Activated CD4-positive, alpha-beta T cell treated with anti-CD3 and anti-CD28 coated beads for 4 hours (primary cell): ENCODE results near the gene AR.

Experiments
- DNase-seq, 2 donors: peaks; one replicate each; pipeline ENCODE4 v3.0.0-alpha.2; 2020

Gene AR

DNA sequence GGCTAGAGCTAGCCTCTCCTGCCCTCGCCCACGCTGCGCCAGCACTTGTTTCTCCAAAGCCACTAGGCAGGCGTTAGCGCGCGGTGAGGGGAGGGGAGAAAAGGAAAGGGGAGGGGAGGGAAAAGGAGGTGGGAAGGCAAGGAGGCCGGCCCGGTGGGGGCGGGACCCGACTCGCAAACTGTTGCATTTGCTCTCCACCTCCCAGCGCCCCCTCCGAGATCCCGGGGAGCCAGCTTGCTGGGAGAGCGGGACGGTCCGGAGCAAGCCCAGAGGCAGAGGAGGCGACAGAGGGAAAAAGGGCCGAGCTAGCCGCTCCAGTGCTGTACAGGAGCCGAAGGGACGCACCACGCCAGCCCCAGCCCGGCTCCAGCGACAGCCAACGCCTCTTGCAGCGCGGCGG, at the start of gene AR:
TSS of gene AR (plus strand) at position 204 of the 400 bp plus-strand sequence. CDS start 1,126 bp downstream, outside the sequence.
- no peak for DNase-seq

DNA sequence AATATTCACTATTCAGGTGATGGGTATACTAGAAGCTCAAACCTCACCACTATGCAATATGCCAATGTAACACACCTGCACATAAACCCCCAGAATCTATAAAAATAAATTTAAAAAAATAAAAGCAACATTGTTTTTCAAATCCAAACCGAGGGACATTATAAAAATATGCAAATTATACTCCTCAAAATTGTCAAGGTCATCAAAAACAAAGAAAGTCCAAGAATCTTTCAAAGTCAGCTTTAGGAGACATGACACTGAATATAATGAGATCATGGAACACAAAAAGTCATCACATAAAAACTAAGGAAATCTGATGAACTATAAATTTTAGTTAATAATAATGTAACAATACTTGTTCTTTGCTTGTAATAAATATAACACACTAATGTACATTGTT, 43.2 kb upstream of the AR start:
- no peak for DNase-seq

DNA sequence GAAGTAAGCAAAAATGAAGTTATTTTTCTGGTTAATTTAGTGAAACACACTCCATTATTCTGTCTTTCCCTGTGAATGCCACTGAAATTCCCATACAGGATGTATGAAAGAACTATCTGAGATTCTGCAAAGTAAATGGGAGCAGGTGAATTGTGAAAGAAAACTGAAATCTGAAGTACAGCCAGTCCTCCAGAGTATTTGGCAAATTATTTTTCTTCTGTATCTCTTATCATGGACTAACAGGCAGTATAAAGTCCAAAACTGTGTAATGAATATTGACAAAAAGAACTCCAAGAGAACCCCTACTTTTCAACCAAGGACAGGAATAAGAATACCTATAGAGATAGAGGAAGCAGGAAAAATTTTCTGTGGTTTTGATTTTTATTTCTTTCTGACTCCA, 40.8 kb upstream of the AR start:
- no peak for DNase-seq

- no peak for DNase-seq
Measured at GRCh38 chrX:67503453-67503852, 40.4 kb upstream of the AR start.

DNA sequence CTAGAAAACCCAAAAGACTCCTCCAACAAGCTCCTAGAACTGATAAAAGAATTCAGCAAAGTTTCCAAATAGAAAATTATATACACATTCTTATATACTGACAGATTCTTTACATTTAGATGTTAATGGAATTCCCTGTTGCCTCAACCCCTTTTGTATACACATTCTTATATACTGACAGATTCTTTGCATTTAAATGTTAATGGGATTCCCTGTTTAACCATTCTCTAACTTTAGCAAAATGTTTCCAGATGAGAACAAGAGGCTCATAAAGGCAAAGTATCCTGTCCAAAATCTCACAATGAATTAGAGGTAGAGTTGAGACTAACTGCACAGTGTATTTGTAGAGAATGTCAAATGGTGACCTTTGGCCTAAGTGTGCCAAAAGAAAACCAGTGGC, 23.1 kb upstream of the AR start:
- DNase-seq = no peak

- no peak for DNase-seq
Measured at GRCh38 chrX:67523002-67523681, 20.7 kb upstream of the AR start.

GRCh38 chrX:67523932-67524331, 19.9 kb upstream of the AR start:
- no peak for DNase-seq

GRCh38 chrX:67524428-67524827, 19.4 kb upstream of the AR start:
- DNase-seq = no peak

- no peak for DNase-seq
Measured at GRCh38 chrX:67524950-67525691, 18.7 kb upstream of the AR start.

DNA sequence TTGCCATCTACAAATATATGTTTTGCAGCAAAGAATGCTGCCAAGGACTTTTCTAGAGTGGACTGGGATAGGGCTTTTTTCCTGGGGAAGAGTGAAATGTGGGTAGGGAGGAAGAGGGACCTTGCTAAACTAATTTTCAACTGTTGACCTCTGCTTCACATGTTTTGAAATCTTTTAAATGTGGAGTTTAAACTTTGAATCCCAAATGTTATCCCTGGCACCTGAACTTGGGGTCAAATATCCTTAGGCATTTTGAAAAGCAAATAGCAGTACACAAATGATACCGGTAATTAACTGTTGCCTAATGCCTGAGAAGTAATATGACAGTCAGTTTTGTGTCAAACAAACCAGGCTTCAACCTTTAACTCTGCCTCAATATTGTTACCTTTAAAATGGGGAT, 7.3 kb upstream of the AR start:
- DNase-seq = no peak

DNA sequence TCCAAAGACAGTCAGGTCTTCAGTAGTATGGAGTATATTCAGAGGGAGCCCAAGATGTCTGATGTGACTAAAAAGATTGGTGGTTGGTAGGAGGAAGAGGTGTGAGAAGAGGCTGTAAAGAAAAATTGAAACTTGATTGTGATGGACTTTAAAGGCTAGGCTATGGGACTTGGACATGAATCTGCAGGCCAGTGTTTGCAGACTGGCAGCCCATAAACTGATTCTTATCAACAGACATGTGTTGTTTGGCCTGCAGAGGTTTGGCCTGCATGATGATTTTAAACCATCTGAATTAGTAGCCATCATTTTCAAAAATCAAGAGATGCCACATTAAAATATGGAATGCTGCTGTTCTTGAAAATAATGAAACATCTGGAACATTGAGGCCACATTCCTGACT, 5.4 kb upstream of the AR start:
- DNase-seq = no peak

- no peak for DNase-seq
Measured at GRCh38 chrX:67544281-67545035, 637 bp downstream of the AR start.

DNA sequence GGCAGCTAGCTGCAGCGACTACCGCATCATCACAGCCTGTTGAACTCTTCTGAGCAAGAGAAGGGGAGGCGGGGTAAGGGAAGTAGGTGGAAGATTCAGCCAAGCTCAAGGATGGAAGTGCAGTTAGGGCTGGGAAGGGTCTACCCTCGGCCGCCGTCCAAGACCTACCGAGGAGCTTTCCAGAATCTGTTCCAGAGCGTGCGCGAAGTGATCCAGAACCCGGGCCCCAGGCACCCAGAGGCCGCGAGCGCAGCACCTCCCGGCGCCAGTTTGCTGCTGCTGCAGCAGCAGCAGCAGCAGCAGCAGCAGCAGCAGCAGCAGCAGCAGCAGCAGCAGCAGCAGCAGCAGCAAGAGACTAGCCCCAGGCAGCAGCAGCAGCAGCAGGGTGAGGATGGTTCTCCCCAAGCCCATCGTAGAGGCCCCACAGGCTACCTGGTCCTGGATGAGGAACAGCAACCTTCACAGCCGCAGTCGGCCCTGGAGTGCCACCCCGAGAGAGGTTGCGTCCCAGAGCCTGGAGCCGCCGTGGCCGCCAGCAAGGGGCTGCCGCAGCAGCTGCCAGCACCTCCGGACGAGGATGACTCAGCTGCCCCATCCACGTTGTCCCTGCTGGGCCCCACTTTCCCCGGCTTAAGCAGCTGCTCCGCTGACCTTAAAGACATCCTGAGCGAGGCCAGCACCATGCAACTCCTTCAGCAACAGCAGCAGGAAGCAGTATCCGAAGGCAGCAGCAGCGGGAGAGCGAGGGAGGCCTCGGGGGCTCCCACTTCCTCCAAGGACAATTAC, 1.4 kb downstream of the AR start:
- no peak for DNase-seq

DNA sequence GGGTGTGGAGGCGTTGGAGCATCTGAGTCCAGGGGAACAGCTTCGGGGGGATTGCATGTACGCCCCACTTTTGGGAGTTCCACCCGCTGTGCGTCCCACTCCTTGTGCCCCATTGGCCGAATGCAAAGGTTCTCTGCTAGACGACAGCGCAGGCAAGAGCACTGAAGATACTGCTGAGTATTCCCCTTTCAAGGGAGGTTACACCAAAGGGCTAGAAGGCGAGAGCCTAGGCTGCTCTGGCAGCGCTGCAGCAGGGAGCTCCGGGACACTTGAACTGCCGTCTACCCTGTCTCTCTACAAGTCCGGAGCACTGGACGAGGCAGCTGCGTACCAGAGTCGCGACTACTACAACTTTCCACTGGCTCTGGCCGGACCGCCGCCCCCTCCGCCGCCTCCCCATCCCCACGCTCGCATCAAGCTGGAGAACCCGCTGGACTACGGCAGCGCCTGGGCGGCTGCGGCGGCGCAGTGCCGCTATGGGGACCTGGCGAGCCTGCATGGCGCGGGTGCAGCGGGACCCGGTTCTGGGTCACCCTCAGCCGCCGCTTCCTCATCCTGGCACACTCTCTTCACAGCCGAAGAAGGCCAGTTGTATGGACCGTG, 2.2 kb downstream of the AR start:
- no peak for DNase-seq

- no peak for DNase-seq
Measured at GRCh38 chrX:67546496-67547423, 2.9 kb downstream of the AR start.

GRCh38 chrX:67555578-67556203, 11.9 kb downstream of the AR start:
- DNase-seq = no peak

DNA sequence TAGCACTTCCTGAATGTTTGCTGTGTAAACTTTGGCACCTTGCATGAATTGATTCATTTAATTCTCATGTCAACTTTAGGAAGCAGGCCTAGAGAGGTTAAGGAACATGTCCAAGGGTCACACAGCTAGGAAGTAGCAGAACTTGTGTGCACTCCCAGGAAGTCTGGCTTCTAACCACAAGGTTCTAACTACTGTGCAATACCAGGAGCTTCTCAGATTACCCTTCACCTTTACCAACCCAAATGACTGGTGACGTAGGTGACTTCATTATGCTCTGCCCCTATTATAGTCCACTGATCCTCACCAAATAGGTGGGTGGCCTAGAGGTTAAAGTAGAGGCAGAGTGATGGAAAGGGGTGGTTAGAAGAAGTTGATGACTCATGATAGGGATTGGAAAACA, 14.4 kb downstream of the AR start:
- DNase-seq = no peak

DNA sequence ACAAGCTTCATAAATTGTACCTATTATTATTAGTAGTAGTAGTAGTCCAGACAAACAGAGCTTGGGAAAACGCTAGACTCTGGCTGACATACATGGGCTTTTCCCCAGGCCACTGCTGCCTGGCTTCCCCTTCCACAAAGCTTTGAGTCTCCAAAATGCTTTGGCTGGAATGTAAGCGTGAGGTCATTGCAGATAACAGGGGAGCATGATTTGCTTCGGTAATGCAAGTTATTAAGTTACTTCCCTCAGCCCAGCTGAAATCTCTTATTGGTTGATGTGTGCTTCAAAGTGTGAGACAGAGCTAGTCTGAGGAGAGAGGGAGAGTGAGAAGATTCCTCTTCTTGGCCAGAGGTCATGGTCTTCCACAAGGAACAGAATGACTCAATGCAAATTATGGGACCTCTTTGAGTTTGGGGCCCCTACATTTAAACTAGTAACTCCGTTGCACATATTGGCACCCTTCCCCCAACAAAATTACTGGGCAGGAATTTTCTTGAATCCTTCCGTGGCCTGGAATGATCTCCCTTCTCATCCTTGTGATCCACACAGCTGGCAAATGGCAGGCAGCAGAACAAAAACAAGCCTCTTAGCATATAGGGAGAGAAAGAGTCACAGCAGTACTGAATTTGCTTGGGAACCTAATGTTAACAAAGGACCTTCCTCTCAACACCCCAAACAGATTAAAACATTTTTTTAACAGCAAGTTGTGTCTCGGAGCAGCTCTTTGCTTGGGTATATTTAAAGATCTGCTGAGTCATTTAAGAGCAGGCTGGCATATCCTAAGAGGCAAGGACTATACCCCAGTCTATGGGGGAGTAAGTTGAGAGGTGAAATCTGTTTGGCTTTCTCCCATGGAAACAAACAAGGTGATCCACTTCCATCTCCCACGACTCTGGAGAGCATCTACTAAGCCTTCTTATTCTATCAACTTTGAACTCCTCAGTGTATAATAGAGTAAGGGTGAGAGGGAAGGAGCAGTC, 19.9 kb downstream of the AR start:
- no peak for DNase-seq

GRCh38 chrX:67564475-67564874, 20.7 kb downstream of the AR start:
- DNase-seq = no peak

DNA sequence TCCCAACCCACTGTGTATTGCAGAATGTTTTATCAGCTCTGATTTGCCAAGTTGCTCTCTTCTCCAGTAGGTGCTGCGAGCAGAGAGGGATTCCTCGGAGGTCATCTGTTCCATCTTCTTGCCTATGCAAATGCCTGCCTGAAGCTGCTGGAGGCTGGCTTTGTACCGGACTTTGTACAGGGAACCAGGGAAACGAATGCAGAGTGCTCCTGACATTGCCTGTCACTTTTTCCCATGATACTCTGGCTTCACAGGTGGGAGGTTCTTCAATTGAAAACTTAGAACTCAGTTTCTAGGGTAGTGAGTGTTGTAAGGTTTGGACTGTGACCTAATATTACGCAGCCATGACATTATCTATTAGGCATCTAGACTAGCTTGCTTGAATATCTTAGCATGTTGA, 24.9 kb downstream of the AR start:
- DNase-seq = no peak
